Endothelial cell of umbilical vein (primary cell): Measurements from ENCODE around the gene ARHGAP10. TPM values are rescaled to one million over a fixed set of nuclear protein-coding genes. Genes with fewer than 3 reads are reported as not detected.

ENCODE experiments used
- BruUV-seq: library from RNA; stranded (reverse); fragments of 400-500 nt; replicated peaks from 2 replicates; lab custom pipeline; 2021; lab: Mats Ljungman, UMichigan
- CTCF ChIA-PET: fragments of 300-600, 350-600 bp; sonication (Branson Sonifier 250); formaldehyde crosslinking; loops from one replicate; lab custom pipeline; 2021; ENCODE audit warnings: antibody characterized with exemption, inconsistent platforms; lab: Charles Lee
- POLR2A ChIA-PET: fragments of 300-600, 350-600 bp; sonication (Branson Sonifier 250); formaldehyde crosslinking; loops from one replicate; lab custom pipeline; 2021; ENCODE audit warnings: antibody characterized with exemption, inconsistent platforms; lab: Charles Lee
- DNase-seq: peaks from one replicate; pipeline ENCODE4 v3.0.0-alpha.2; 2011; ENCODE audit warnings: low read depth, low spot score
- FAIRE-seq: peaks from 2 replicates; lab custom pipeline; 2011; peaks lifted over from hg19 to GRCh38; lab: Jason Lieb, UNC
- H2AFZ ChIP-seq: 2 replicates; pipeline ENCODE4 v1.6.0; 2012; ENCODE audit warnings: low read depth, low read length, control low read depth, inconsistent platforms
- H3K27ac ChIP-seq: 2 replicates; pipeline ENCODE4 v1.5.1; 2011; ENCODE audit warnings: low read depth, mild to moderate bottlenecking, control low read depth, low read length, moderate library complexity; ENCODE audit not compliant: insufficient read depth
- H3K27me3 ChIP-seq, 2 experiments: 2 replicates each; pipeline versions ENCODE4 v1.6.0 to v1.6.1; 2011; ENCODE audit warnings: low read length in 2 of 2, mixed read lengths in 1 of 2; ENCODE audit not compliant: control insufficient read depth in 2 of 2, insufficient read depth in 2 of 2
- H3K36me3 ChIP-seq, 2 experiments: 2 replicates in 1 of 2; 3 replicates in 1 of 2; pipeline ENCODE4 v1.5.1; 2011; ENCODE audit warnings: low read length in 2 of 2, mild to moderate bottlenecking in 1 of 2, moderate library complexity in 1 of 2; ENCODE audit not compliant: control insufficient read depth in 2 of 2, insufficient read depth in 2 of 2; ENCODE audit errors: extremely low read depth in 1 of 2
- H3K4me1 ChIP-seq: 3 replicates; pipeline ENCODE4 v1.5.1; 2011; ENCODE audit warnings: mild to moderate bottlenecking, low read length; ENCODE audit not compliant: control insufficient read depth, insufficient read depth; ENCODE audit errors: extremely low read depth
- H3K4me2 ChIP-seq: 2 replicates; pipeline ENCODE4 v1.6.1; 2011; ENCODE audit warnings: low read length, control low read depth, mixed read lengths; ENCODE audit not compliant: insufficient read depth
- H3K4me3 ChIP-seq, 3 experiments: fragments of 200-600 bp in 1 of 3; sonication (generic), shearing (Covaris generic) in 1 of 3; replicated peaks in 1 of 3; 2 replicates each; pipeline ENCODE4 v1.5.1; 2011 to 2016; ENCODE audit warnings: control low read depth in 3 of 3, low read length in 3 of 3, mild to moderate bottlenecking in 2 of 3, inconsistent platforms in 1 of 3, low read depth in 1 of 3, moderate library complexity in 1 of 3; ENCODE audit not compliant: insufficient read depth in 1 of 3
- H3K79me2 ChIP-seq: 2 replicates; pipeline ENCODE4 v1.6.0; 2012; ENCODE audit warnings: low read length, inconsistent platforms; ENCODE audit not compliant: control insufficient read depth, insufficient read depth
- H3K9ac ChIP-seq: replicated peaks from 2 replicates; pipeline ENCODE3; 2011; ENCODE audit warnings: low read length, control low read depth; ENCODE audit not compliant: insufficient read depth; ENCODE audit errors: extremely low read depth
- H3K9me1 ChIP-seq: replicated peaks from 3 replicates; pipeline ENCODE4 v1.6.0; 2011; ENCODE audit warnings: mild to moderate bottlenecking, low read length; ENCODE audit not compliant: control insufficient read depth, insufficient read depth; ENCODE audit errors: extremely low read depth
- H3K9me3 ChIP-seq: replicated peaks from 2 replicates; pipeline ENCODE4 v1.5.1; 2012; ENCODE audit warnings: low read length, inconsistent platforms; ENCODE audit not compliant: control insufficient read depth, insufficient read depth
- H4K20me1 ChIP-seq: replicated peaks from 2 replicates; pipeline ENCODE3; 2011; ENCODE audit warnings: mild to moderate bottlenecking, low read length; ENCODE audit not compliant: control insufficient read depth, insufficient read depth; ENCODE audit errors: extremely low read depth
- CTCF ChIP-seq, 2 donors: IDR thresholded peaks; 1 replicate in 1 of 2; 2 replicates in 1 of 2; pipeline ENCODE4 v1.5.1; 2011; ENCODE audit warnings: low read length in 2 of 2, mild to moderate bottlenecking in 2 of 2, moderate library complexity in 2 of 2, control low read depth in 1 of 2, inconsistent platforms in 1 of 2, low read depth in 1 of 2; ENCODE audit not compliant: insufficient read depth in 1 of 2; ENCODE audit errors: extremely low read depth in 1 of 2
- EZH2 ChIP-seq: IDR thresholded peaks from 2 replicates; pipeline ENCODE4 v1.6.1; 2012; ENCODE audit warnings: borderline replicate concordance, low read depth, mild to moderate bottlenecking, moderate library complexity, low read length, inconsistent platforms; ENCODE audit not compliant: severe bottlenecking
- POLR2A ChIP-seq: IDR thresholded peaks from 2 replicates; pipeline ENCODE4 v1.6.1; 2012; ENCODE audit warnings: low read depth, mild to moderate bottlenecking, control low read depth, low read length
- POLR2AphosphoS5 ChIP-seq: IDR thresholded peaks from 2 replicates; pipeline ENCODE4 v1.6.1; 2012; ENCODE audit warnings: low read depth, mild to moderate bottlenecking, control low read depth, low read length, moderate library complexity; ENCODE audit not compliant: insufficient read depth
- dilution Hi-C: fragments of 300-500 bp; cut with MboI; formaldehyde crosslinking; loops from one replicate; pipeline ENCODE4 v1.15.0; 2019; ENCODE audit warnings: low sequenced_read_pairs; ENCODE audit not compliant: extremely low pct_ligation_motif_present
- intact Hi-C: fragments of 100-400 bp; cut with micrococcal nuclease; formaldehyde crosslinking; loops from one replicate; pipeline ENCODE4 v1.10.0; 2022
- polyA plus RNA-seq, 4 experiments: library from polyadenylated mRNA; depleted of rRNA in 3 of 4; stranded (reverse) in 3 of 4; unstranded in 1 of 4; fragments of >200 nt; gene quantifications; 2 replicates each; pipeline versions ENCODE4 v1.2.1 to v1.2.3, GENCODE V29; 2011 to 2012; ENCODE audit warnings: missing spikeins in 1 of 4
- total RNA-seq: library from RNA; stranded (reverse); gene quantifications from 2 replicates; pipeline ENCODE4 v1.2.3, GENCODE V29; 2021

Gene ARHGAP10
- total and polyA plus RNA-seq, 2 donors (not counting 3 experiments of a cell fraction or from before 2014, with no cell fraction given): 20.4 to 36.7 TPM

- Histone ChIP-seq H2AFZ (no peak overlapping the region), H3K4me2 (no peak overlapping the region), H3K9me1 (no peaks in the 10 kb centered on the region), H3K36me3 (peaks cover 2% of the 10 kb centered on the region in 2 experiments), H3K27me3 (no peaks in the 10 kb centered on the region), H3K4me3 (no peak overlapping the region), H3K27ac (no peak overlapping the region), H3K9ac (no peak overlapping the region), H4K20me1 (no peaks in the 10 kb centered on the region), H3K4me1 (no peaks in the 10 kb centered on the region), H3K79me2 (no peaks in the 10 kb centered on the region), H3K9me3 (no peaks in the 10 kb centered on the region)
- intact Hi-C loops: no loop called here
- no peak for FAIRE-seq
- dilution Hi-C loops: no loop called here
- ChIA-PET CTCF (interaction anchor here (0.9 to 2.3 kb wide), 2 partner anchors 11 to 49 kb away, joined by 3 to 7 read pairs; no protein-coding TSS in a partner anchor), POLR2A (no interaction called here)
- DNase-seq: no peak
- BruUV-seq: no TSS peak
- TF ChIP-seq POLR2AphosphoS5 (no peak), POLR2A (no peak), EZH2 (no peak)
Measured at GRCh38 chr4:148077581-148077980, 345.7 kb downstream of the ARHGAP10 start.

GRCh38 chr4:148078061-148078460 is 346.2 kb downstream of the ARHGAP10 start:
- no peak overlapping the region for H3K4me3 ChIP-seq
- CTCF ChIA-PET: interaction anchor here (0.9 to 2.3 kb wide), 2 partner anchors 11 to 50 kb away, joined by 3 to 7 read pairs; no protein-coding TSS in a partner anchor
- intact Hi-C loops (no loop called here), dilution Hi-C loops (no loop called here)
- H3K27me3 ChIP-seq: no peaks in the 10 kb centered on the region
- no peak overlapping the region for H3K4me2 ChIP-seq
- no peak overlapping the region for H3K9ac ChIP-seq
- no peak for DNase-seq
- no peak overlapping the region for H2AFZ ChIP-seq
- no peak for FAIRE-seq
- H3K36me3 ChIP-seq: peaks cover 2% of the 10 kb centered on the region in 2 experiments
- H4K20me1 ChIP-seq: no peaks in the 10 kb centered on the region
- no peak for TF ChIP-seq CTCF (IDR thresholded peaks at IDR 0.05; ENCODE audit: extremely low read depth in 1 of 2, insufficient read depth in 1 of 2, low read depth in 1 of 2, low read length in 2 of 2)
- no peaks in the 10 kb centered on the region for H3K9me3 ChIP-seq
- POLR2A ChIA-PET: no interaction called here
- H3K27ac ChIP-seq: no peak overlapping the region
- H3K79me2 ChIP-seq: no peaks in the 10 kb centered on the region
- BruUV-seq: no TSS peak
- no peaks in the 10 kb centered on the region for H3K4me1 ChIP-seq
- no peaks in the 10 kb centered on the region for H3K9me1 ChIP-seq
